SU-DHL-6 (cell line): Measurements from ENCODE around the gene APOL6.

Experiments
- H2AFZ ChIP-seq: fragments of 200-600 bp; sonication (generic); 2 replicates; pipeline ENCODE4 v1.6.1; 2014; ENCODE audit warnings: low read depth, mild to moderate bottlenecking, moderate library complexity, mixed read lengths, antibody characterized with exemption, low read length; ENCODE audit not compliant: severe bottlenecking
- H3F3A ChIP-seq: fragments of 200-600 bp; shearing (Covaris generic); 2 replicates; pipeline ENCODE4 v1.6.0; 2016; ENCODE audit warnings: antibody characterized with exemption, mild to moderate bottlenecking; ENCODE audit not compliant: insufficient read depth
- H3K27ac ChIP-seq: fragments of 200-600 bp; sonication (generic); 2 replicates; pipeline ENCODE4 v1.5.1; 2016; ENCODE audit warnings: low read depth, mild to moderate bottlenecking, low read length, moderate library complexity, mixed read lengths
- H3K27me3 ChIP-seq: fragments of 200-600 bp; sonication (generic), shearing (Covaris generic); 2 replicates; pipeline ENCODE4 v1.6.0; 2014; ENCODE audit warnings: mild to moderate bottlenecking, low read length
- H3K36me3 ChIP-seq: fragments of 200-600 bp; sonication (generic); 2 replicates; pipeline ENCODE4 v1.6.1; 2014; ENCODE audit warnings: mild to moderate bottlenecking, low read length, mixed read lengths
- H3K4me2 ChIP-seq: fragments of 300-600, 200-600 bp; shearing (Covaris generic), sonication (generic); 2 replicates; pipeline ENCODE4 v1.6.0; 2014; ENCODE audit warnings: low read length, low read depth, mild to moderate bottlenecking; ENCODE audit not compliant: poor library complexity, severe bottlenecking
- H3K4me3 ChIP-seq: fragments of 200-600 bp; sonication (generic); 2 replicates; pipeline ENCODE4 v1.5.1; 2014; ENCODE audit warnings: antibody characterized with exemption, low read length, mild to moderate bottlenecking, mixed read lengths; ENCODE audit not compliant: insufficient read depth, poor library complexity, severe bottlenecking
- H3K79me2 ChIP-seq: fragments of 200-600 bp; sonication (generic); 2 replicates; pipeline ENCODE4 v1.6.1; 2014; ENCODE audit warnings: mild to moderate bottlenecking, low read length, moderate library complexity; ENCODE audit not compliant: insufficient read depth
- H3K9ac ChIP-seq: fragments of 200-600 bp; sonication (generic); 2 replicates; pipeline ENCODE4 v1.7.0; 2014; ENCODE audit warnings: mild to moderate bottlenecking, low read length
- H3K9me2 ChIP-seq: fragments of 200-600 bp; sonication (generic); replicated peaks from 2 replicates; pipeline ENCODE4 v1.6.1; 2014; ENCODE audit warnings: low read length; ENCODE audit not compliant: insufficient read depth
- H3K9me3 ChIP-seq: fragments of 200-600 bp; sonication (generic); 2 replicates; pipeline ENCODE4 v1.6.1; 2014; ENCODE audit warnings: low read length, mixed read lengths; ENCODE audit not compliant: insufficient read depth
- H4K20me1 ChIP-seq: fragments of 200-600 bp; sonication (generic); 2 replicates; pipeline ENCODE4 v1.6.1; 2014; ENCODE audit warnings: low read depth, mild to moderate bottlenecking, antibody characterized with exemption, low read length, moderate library complexity, mixed read lengths
- EZH2phosphoT487 ChIP-seq: fragments of 200-600 bp; sonication (generic), shearing (Covaris generic); conservative IDR thresholded peaks from 2 replicates; pipeline ENCODE4 v1.6.1; 2018; ENCODE audit warnings: mild to moderate bottlenecking, antibody characterized with exemption, low read length, moderate library complexity, mixed read lengths
- TF ChIP-seq, protein P1 (sequence below): fragments of 200-600 bp; sonication (generic); IDR thresholded peaks from one replicate; pipeline ENCODE4 v1.5.1; 2017; ENCODE audit warnings: antibody characterized with exemption, mild to moderate bottlenecking, low read length, moderate library complexity; ENCODE audit not compliant: insufficient read depth, poor library complexity, severe bottlenecking

Gene APOL6

DNA sequence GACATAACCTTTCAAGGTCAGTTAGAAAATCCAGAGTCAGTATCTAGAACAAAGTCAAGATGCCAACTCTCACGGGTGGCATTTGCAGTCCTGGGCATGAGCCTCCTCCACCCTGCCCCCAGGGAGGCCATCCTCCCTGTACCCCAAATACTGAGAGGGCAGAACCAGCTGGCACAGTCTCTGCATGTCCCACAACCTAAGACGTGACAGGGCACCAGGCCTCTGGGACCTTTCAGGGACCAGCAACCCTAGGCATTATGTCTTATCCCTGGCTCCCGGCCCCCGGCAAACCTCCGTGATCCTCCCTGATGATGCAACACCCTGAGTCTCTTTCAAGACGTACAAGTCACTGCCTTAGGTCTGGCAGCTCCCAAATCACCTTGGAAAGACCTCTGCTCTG lies 33.1 kb upstream of the APOL6 start:
- Histone ChIP-seq H3K27ac (no peak overlapping the region), H3K9ac (no peak overlapping the region), H3K79me2 (no peaks in the 10 kb centered on the region), H2AFZ (no peak overlapping the region), H4K20me1 (no peaks in the 10 kb centered on the region), H3F3A (no peaks in the 10 kb centered on the region), H3K9me3 (no peaks in the 10 kb centered on the region), H3K4me3 (no peak overlapping the region), H3K36me3 (no peaks in the 10 kb centered on the region), H3K4me2 (no peak overlapping the region), H3K27me3 (no peaks in the 10 kb centered on the region), H3K9me2 (no peaks in the 10 kb centered on the region)
- TF ChIP-seq, protein P1, sequence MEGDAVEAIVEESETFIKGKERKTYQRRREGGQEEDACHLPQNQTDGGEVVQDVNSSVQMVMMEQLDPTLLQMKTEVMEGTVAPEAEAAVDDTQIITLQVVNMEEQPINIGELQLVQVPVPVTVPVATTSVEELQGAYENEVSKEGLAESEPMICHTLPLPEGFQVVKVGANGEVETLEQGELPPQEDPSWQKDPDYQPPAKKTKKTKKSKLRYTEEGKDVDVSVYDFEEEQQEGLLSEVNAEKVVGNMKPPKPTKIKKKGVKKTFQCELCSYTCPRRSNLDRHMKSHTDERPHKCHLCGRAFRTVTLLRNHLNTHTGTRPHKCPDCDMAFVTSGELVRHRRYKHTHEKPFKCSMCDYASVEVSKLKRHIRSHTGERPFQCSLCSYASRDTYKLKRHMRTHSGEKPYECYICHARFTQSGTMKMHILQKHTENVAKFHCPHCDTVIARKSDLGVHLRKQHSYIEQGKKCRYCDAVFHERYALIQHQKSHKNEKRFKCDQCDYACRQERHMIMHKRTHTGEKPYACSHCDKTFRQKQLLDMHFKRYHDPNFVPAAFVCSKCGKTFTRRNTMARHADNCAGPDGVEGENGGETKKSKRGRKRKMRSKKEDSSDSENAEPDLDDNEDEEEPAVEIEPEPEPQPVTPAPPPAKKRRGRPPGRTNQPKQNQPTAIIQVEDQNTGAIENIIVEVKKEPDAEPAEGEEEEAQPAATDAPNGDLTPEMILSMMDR, result no peak
- TF ChIP-seq EZH2phosphoT487, result no peak

DNA sequence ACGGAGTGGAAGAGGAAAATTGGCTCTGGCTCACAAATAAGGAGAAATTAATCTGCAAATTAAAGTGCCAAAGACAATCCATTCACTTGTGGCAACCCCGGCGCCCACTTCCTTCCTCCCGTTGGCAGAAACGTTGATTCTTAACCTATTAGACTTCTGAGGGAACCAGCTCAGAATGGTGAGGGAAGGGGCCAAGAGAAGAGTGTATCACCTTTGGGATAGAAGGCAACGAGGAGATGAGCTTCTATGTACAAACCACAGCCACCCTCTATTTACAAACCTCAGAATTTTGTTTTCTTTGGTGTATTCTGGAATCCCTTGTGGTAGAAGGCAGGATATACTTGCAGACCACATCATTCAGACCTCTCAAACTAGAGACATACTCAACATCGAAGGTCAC lies 32.2 kb upstream of the APOL6 start:
- Histone ChIP-seq H3K9ac (no peak overlapping the region), H3K27ac (no peak overlapping the region), H3K4me2 (no peak overlapping the region), H3K9me3 (no peaks in the 10 kb centered on the region), H3F3A (no peaks in the 10 kb centered on the region), H2AFZ (no peak overlapping the region), H3K27me3 (no peaks in the 10 kb centered on the region), H4K20me1 (no peaks in the 10 kb centered on the region), H3K4me3 (no peak overlapping the region), H3K36me3 (no peaks in the 10 kb centered on the region), H3K79me2 (no peaks in the 10 kb centered on the region), H3K9me2 (no peaks in the 10 kb centered on the region)
- TF ChIP-seq, protein P1, result no peak
- no peak for TF ChIP-seq EZH2phosphoT487

DNA sequence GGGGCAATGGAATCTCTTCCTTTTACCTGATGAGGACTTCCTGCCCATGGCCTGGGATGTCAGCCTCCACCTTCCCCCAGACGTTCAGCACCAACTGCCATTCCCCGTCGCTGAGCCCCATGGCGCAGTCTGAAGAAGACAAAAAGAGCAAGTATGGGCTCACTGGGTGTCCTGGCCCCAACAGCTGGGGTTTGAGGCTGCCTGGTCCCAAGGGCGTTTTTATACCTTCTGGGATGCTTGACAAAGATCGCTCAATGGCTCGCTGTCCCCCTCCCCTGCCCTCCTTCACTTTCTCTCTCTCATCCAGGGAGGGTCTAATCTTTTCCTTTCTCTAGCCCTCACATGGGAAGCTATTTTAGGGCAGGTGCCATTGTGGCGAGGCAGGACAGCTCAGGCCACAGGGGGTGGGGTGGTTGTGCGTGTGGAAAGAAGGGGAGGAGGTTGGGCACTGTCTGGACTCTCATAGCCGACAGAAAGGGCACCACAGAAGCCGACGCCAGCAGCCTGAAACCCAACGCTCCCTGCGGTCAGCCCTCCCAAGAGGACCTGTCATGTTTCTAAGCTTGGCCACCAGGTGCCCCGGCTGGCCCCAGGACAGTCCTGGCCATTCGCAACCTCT lies 31.0 kb upstream of the APOL6 start, which contains the start of gene MB:
Gene MB (minus strand): TSS at position 193 of the 619 bp plus-strand sequence. CDS start 72 bp downstream, at position 121.
- Histone ChIP-seq H3F3A (no peaks in the 10 kb centered on the region), H2AFZ (no peak within 1 kb of the TSS), H3K27ac (no peak within 1 kb of the TSS), H3K4me2 (no peak within 1 kb of the TSS), H3K27me3 (no peaks in the 10 kb centered on the region), H3K9me3 (no peaks in the 10 kb centered on the region), H3K36me3 (no peaks in the 10 kb centered on the region), H4K20me1 (no peaks in the 10 kb centered on the region), H3K9me2 (no peaks in the 10 kb centered on the region), H3K9ac (no peak within 1 kb of the TSS), H3K79me2 (no peaks in the 10 kb centered on the region), H3K4me3 (no peak within 1 kb of the TSS)
- TF ChIP-seq, protein P1, result no peak
- TF ChIP-seq EZH2phosphoT487, result no peak
